HEK293 (cell line): ENCODE results near the gene SBF2.

Experiments
- BCL11B ChIP-seq: fragments of 450-650 bp; formaldehyde crosslinking; IDR thresholded peaks from 2 replicates; pipeline ENCODE4 v1.5.1; 2016; ENCODE audit warnings: low read depth, missing biosample characterization, missing genetic modification characterization
- IKZF3 ChIP-seq: fragments of 450-650 bp; IDR thresholded peaks from 2 replicates; pipeline ENCODE4 v1.5.0; 2018; ENCODE audit warnings: missing biosample characterization, mild to moderate bottlenecking, missing genetic modification characterization, moderate library complexity
- YY2 ChIP-seq: fragments of 450-650 bp; formaldehyde crosslinking; IDR thresholded peaks from 2 replicates; pipeline ENCODE4 v1.5.1; 2016; ENCODE audit warnings: missing biosample characterization, missing genetic modification characterization
- ZBTB8A ChIP-seq: fragments of 450-650 bp; formaldehyde crosslinking; IDR thresholded peaks from 2 replicates; pipeline ENCODE4 v1.5.1; 2016; ENCODE audit warnings: missing biosample characterization, missing genetic modification characterization
- ZFP3 ChIP-seq: fragments of 450-650 bp; formaldehyde crosslinking; IDR thresholded peaks from 2 replicates; pipeline ENCODE4 v1.5.1; 2016; ENCODE audit warnings: low read depth, missing biosample characterization, missing genetic modification characterization
- ZNF629 ChIP-seq: fragments of 450-650 bp; formaldehyde crosslinking; IDR thresholded peaks from 2 replicates; pipeline ENCODE4 v1.5.1; 2017; ENCODE audit warnings: missing biosample characterization, missing genetic modification characterization
- TF ChIP-seq, protein P1 (sequence below): fragments of 450-650 bp; formaldehyde crosslinking; IDR thresholded peaks from 2 replicates; pipeline ENCODE4 v1.5.1; 2016; ENCODE audit warnings: missing biosample characterization, missing genetic modification characterization
- TF ChIP-seq, protein P2 (sequence below): fragments of 450-650 bp; formaldehyde crosslinking; IDR thresholded peaks from 2 replicates; pipeline ENCODE4 v1.5.1; 2017; ENCODE audit warnings: missing biosample characterization, missing genetic modification characterization

DNA sequence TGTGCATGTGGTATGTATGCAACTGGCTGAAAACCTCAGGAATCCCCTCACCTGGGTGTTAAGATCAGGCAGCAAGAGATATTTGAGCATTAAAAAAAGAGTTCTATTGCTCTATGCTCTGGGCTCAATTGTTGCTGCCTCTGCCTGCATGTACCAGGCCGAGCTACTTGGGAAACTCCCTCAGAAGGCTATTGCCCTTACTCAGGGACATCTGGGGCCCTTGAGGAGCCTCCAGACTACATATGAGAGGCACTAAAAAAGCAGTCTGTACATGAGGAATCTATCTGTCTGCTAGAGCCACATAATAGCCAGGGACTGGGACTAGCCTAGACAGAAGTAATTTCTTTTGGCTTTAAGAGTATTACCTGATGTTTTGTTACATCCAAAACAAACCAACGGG is 510.0 kb downstream of the SBF2 start:
- TF ChIP-seq, protein P1, sequence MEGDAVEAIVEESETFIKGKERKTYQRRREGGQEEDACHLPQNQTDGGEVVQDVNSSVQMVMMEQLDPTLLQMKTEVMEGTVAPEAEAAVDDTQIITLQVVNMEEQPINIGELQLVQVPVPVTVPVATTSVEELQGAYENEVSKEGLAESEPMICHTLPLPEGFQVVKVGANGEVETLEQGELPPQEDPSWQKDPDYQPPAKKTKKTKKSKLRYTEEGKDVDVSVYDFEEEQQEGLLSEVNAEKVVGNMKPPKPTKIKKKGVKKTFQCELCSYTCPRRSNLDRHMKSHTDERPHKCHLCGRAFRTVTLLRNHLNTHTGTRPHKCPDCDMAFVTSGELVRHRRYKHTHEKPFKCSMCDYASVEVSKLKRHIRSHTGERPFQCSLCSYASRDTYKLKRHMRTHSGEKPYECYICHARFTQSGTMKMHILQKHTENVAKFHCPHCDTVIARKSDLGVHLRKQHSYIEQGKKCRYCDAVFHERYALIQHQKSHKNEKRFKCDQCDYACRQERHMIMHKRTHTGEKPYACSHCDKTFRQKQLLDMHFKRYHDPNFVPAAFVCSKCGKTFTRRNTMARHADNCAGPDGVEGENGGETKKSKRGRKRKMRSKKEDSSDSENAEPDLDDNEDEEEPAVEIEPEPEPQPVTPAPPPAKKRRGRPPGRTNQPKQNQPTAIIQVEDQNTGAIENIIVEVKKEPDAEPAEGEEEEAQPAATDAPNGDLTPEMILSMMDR (tag by site-specific recombination) = no peak
- TF ChIP-seq, protein P2, sequence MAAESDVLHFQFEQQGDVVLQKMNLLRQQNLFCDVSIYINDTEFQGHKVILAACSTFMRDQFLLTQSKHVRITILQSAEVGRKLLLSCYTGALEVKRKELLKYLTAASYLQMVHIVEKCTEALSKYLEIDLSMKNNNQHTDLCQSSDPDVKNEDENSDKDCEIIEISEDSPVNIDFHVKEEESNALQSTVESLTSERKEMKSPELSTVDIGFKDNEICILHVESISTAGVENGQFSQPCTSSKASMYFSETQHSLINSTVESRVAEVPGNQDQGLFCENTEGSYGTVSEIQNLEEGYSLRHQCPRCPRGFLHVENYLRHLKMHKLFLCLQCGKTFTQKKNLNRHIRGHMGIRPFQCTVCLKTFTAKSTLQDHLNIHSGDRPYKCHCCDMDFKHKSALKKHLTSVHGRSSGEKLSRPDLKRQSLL (tag by site-specific recombination) = no peak
- TF ChIP-seq ZFP3 (no peak), ZBTB8A (tag by site-specific recombination) (no peak), YY2 (tag by site-specific recombination) (no peak), IKZF3 (tag by site-specific recombination) (no peak), ZNF629 (tag by site-specific recombination) (no peak), BCL11B (tag by site-specific recombination) (no peak)
